IMR-90 (cell line): ENCODE measurements around the gene NT5M. TPM values are rescaled to one million over a fixed set of nuclear protein-coding genes. Genes with fewer than 3 reads are reported as not detected.

Source experiments
- ATAC-seq: fragments of 200-7000 bp; cut with Tn5 transposase; 2 replicates; pipeline ENCODE4 v1.9.1; 2020; ENCODE audit warnings: low read depth, mild to moderate bottlenecking, moderate library complexity
- BruUV-seq: library from RNA; stranded (reverse); fragments of 400-500 nt; replicated peaks from 2 replicates; lab custom pipeline; 2021; lab: Mats Ljungman, UMichigan
- CTCF ChIA-PET: fragments of 300-600 bp; formaldehyde crosslinking; extraction: SDS; loops from one replicate; lab custom pipeline; 2021; ENCODE audit warnings: antibody characterized with exemption; lab: Yijun Ruan, JAX
- POLR2A ChIA-PET: fragments of 300-600 bp; sonication (Branson Sonifier 250); formaldehyde crosslinking; loops from one replicate; lab custom pipeline; 2022; ENCODE audit warnings: antibody characterized with exemption; ENCODE audit not compliant: unreplicated experiment; lab: Charles Lee
- DNase-seq: peaks from one replicate; pipeline ENCODE4 v3.0.0; 2013
- H2AFZ ChIP-seq: replicated peaks from 2 replicates; pipeline ENCODE3; 2013; ENCODE audit warnings: low read length, mild to moderate bottlenecking; ENCODE audit not compliant: poor library complexity
- H2AK5ac ChIP-seq: 2 replicates; pipeline ENCODE4 v1.6.1; 2013; ENCODE audit warnings: low read depth, low read length, inconsistent platforms
- H2AK9ac ChIP-seq: replicated peaks from 2 replicates; pipeline ENCODE3; 2013; ENCODE audit warnings: mild to moderate bottlenecking, low read depth, low read length, moderate library complexity; ENCODE audit not compliant: poor library complexity
- H2BK120ac ChIP-seq: 2 replicates; pipeline ENCODE4 v1.6.1; 2013; ENCODE audit warnings: low read depth, low read length, inconsistent platforms
- H2BK15ac ChIP-seq: 3 replicates; pipeline ENCODE4 v1.6.1; 2013; ENCODE audit warnings: low read depth, low read length, inconsistent platforms
- H2BK20ac ChIP-seq: 2 replicates; pipeline ENCODE4 v1.6.1; 2013; ENCODE audit warnings: low read depth, mild to moderate bottlenecking, inconsistent platforms, low read length, moderate library complexity
- H2BK5ac ChIP-seq: 2 replicates; pipeline ENCODE4 v1.6.1; 2013; ENCODE audit warnings: mild to moderate bottlenecking, low read depth, low read length, inconsistent platforms; ENCODE audit not compliant: poor library complexity, severe bottlenecking
- H3K14ac ChIP-seq: replicated peaks from 2 replicates; pipeline ENCODE4 v1.6.1; 2013; ENCODE audit warnings: low read depth, low read length, inconsistent platforms
- H3K18ac ChIP-seq: 2 replicates; pipeline ENCODE4 v1.6.1; 2013; ENCODE audit warnings: low read depth, low read length, control low read depth
- H3K23ac ChIP-seq: 2 replicates; pipeline ENCODE4 v1.6.1; 2013; ENCODE audit warnings: low read depth, low read length, inconsistent platforms
- H3K27ac ChIP-seq: 2 replicates; pipeline ENCODE4 v1.5.1; 2013; ENCODE audit warnings: mild to moderate bottlenecking, control low read depth, low read length; ENCODE audit not compliant: insufficient read depth
- H3K27me3 ChIP-seq: 2 replicates; pipeline ENCODE4 v1.6.1; 2013; ENCODE audit warnings: low read length; ENCODE audit not compliant: control insufficient read depth, insufficient read depth
- H3K36me3 ChIP-seq: 2 replicates; pipeline ENCODE4 v1.6.1; 2013; ENCODE audit warnings: low read length, mixed read lengths; ENCODE audit not compliant: control insufficient read depth, insufficient read depth
- H3K4ac ChIP-seq: 2 replicates; pipeline ENCODE4 v1.6.1; 2013; ENCODE audit warnings: low read depth, low read length, inconsistent platforms
- H3K4me1 ChIP-seq: 2 replicates; pipeline ENCODE4 v1.6.1; 2013; ENCODE audit warnings: low read length, mixed read lengths; ENCODE audit not compliant: control insufficient read depth, insufficient read depth
- H3K4me2 ChIP-seq: 2 replicates; pipeline ENCODE4 v1.6.1; 2013; ENCODE audit warnings: low read depth, mild to moderate bottlenecking, control low read depth, low read length, moderate library complexity
- H3K4me3 ChIP-seq: 2 replicates; pipeline ENCODE4 v1.5.1; 2013; ENCODE audit warnings: low read depth, mild to moderate bottlenecking, control low read depth, low read length, moderate library complexity; ENCODE audit not compliant: insufficient read depth
- H3K56ac ChIP-seq: 2 replicates; pipeline ENCODE4 v1.6.1; 2013; ENCODE audit warnings: low read length, inconsistent platforms; ENCODE audit not compliant: insufficient read depth; ENCODE audit errors: extremely low read depth
- H3K79me1 ChIP-seq, 2 experiments: 2 replicates each; pipeline ENCODE4 v1.6.1; 2013; ENCODE audit warnings: low read length in 2 of 2, inconsistent platforms in 1 of 2, low read depth in 1 of 2
- H3K9ac ChIP-seq: 2 replicates; pipeline ENCODE4 v1.6.1; 2013; ENCODE audit warnings: low read depth, low read length, control low read depth
- H3K9me1 ChIP-seq: 2 replicates; pipeline ENCODE4 v1.6.1; 2013; ENCODE audit warnings: low read length, inconsistent platforms; ENCODE audit not compliant: insufficient read depth
- H3K9me3 ChIP-seq: 2 replicates; pipeline ENCODE4 v1.6.1; 2013; ENCODE audit warnings: low read length; ENCODE audit not compliant: control insufficient read depth, insufficient read depth
- H4K20me1 ChIP-seq: 2 replicates; pipeline ENCODE4 v1.6.1; 2013; ENCODE audit warnings: low read length, inconsistent platforms; ENCODE audit not compliant: insufficient read depth
- H4K5ac ChIP-seq: 2 replicates; pipeline ENCODE4 v1.6.1; 2013; ENCODE audit warnings: mild to moderate bottlenecking, low read depth, low read length, control low read depth
- H4K8ac ChIP-seq, 2 experiments: 2 replicates each; pipeline ENCODE4 v1.6.1; 2013; ENCODE audit warnings: low read depth in 2 of 2, low read length in 2 of 2, control low read depth in 1 of 2, inconsistent platforms in 1 of 2
- H4K91ac ChIP-seq: 2 replicates; pipeline ENCODE4 v1.6.1; 2013; ENCODE audit warnings: low read depth, low read length, inconsistent platforms; ENCODE audit not compliant: insufficient read depth
- BHLHE40 ChIP-seq: fragments of 150-350 bp; IDR thresholded peaks from 2 replicates; pipeline ENCODE4 v1.6.1; 2016; ENCODE audit warnings: mild to moderate bottlenecking, low read depth, low read length
- CEBPB ChIP-seq: IDR thresholded peaks from 2 replicates; pipeline ENCODE4 v1.6.1; 2012; ENCODE audit warnings: low read depth, low read length, improper control_type of control experiment
- CHD1 ChIP-seq: IDR thresholded peaks from 2 replicates; pipeline ENCODE4 v1.6.1; 2012; ENCODE audit warnings: low read depth, low read length, improper control_type of control experiment
- FOS ChIP-seq: fragments of 150-350 bp; IDR thresholded peaks from 2 replicates; pipeline ENCODE4 v1.6.1; 2016; ENCODE audit warnings: low read depth, low read length
- MAFK ChIP-seq: IDR thresholded peaks from 2 replicates; pipeline ENCODE4 v1.6.1; 2012; ENCODE audit warnings: low read depth, low read length, improper control_type of control experiment
- MAZ ChIP-seq: IDR thresholded peaks from 2 replicates; pipeline ENCODE4 v1.6.1; 2012; ENCODE audit warnings: low read depth, mild to moderate bottlenecking, low read length, improper control_type of control experiment, moderate library complexity, borderline replicate concordance
- MXI1 ChIP-seq: IDR thresholded peaks from 2 replicates; pipeline ENCODE4 v1.6.1; 2012; ENCODE audit warnings: low read depth, mild to moderate bottlenecking, low read length, moderate library complexity, borderline replicate concordance
- NFE2L2 ChIP-seq: fragments of 150-350 bp; IDR thresholded peaks from 2 replicates; pipeline ENCODE4 v1.6.1; 2016; ENCODE audit warnings: low read depth, mild to moderate bottlenecking, low read length
- POLR2A ChIP-seq: IDR thresholded peaks from 2 replicates; pipeline ENCODE4 v1.6.1; 2012; ENCODE audit warnings: mild to moderate bottlenecking, low read depth, low read length
- RAD21 ChIP-seq: IDR thresholded peaks from 2 replicates; pipeline ENCODE4 v1.6.1; 2012; ENCODE audit warnings: low read length, improper control_type of control experiment
- RCOR1 ChIP-seq: IDR thresholded peaks from 2 replicates; pipeline ENCODE4 v1.6.1; 2012; ENCODE audit warnings: mild to moderate bottlenecking, low read length, improper control_type of control experiment; ENCODE audit not compliant: insufficient replicate concordance
- RFX5 ChIP-seq: IDR thresholded peaks from 2 replicates; pipeline ENCODE4 v1.8.0; 2012; ENCODE audit warnings: low read depth, mild to moderate bottlenecking, low read length, moderate library complexity
- SMC3 ChIP-seq: fragments of 150-350 bp; IDR thresholded peaks from 2 replicates; pipeline ENCODE4 v1.6.1; 2016; ENCODE audit warnings: low read depth, mild to moderate bottlenecking, antibody characterized with exemption, low read length, moderate library complexity
- WGBS, 2 experiments: methylation state at CpG; one replicate each; pipeline versions ENCODE4 v1.1.5 to v1.1.7; 2013; ENCODE audit warnings: missing lambda C conversion rate in 2 of 2; ENCODE audit not compliant: insufficient read length in 1 of 2; ENCODE audit errors: extremely low coverage in 2 of 2; 5-methylcytosine and 5-hydroxymethylcytosine counted together
- dilution Hi-C: fragments of 300-500 bp; cut with HindIII; formaldehyde crosslinking; loops from one replicate; pipeline ENCODE4 v1.14.3; 2018; ENCODE audit warnings: low sequenced_read_pairs; ENCODE audit not compliant: unreplicated experiment
- in situ Hi-C: fragments of 300-500 bp; cut with MboI; formaldehyde crosslinking; loops from 3 replicates; pipeline ENCODE4 v1.14.3; 2019; ENCODE audit warnings: low sequenced_read_pairs, inconsistent platforms, mixed read lengths
- intact Hi-C: fragments of 100-400 bp; cut with micrococcal nuclease; formaldehyde crosslinking; loops from 2 replicates; pipeline ENCODE4 v1.10.0; 2022
- polyA plus RNA-seq, 3 experiments: library from polyadenylated mRNA; depleted of rRNA; stranded (reverse); fragments of >200 nt; gene quantifications; 2 replicates each; pipeline ENCODE4 v1.2.3, GENCODE V29; 2012; ENCODE audit warnings: low replicate concordance in 1 of 3
- total RNA-seq: library from RNA; depleted of rRNA; stranded (reverse); fragments of >200 nt; gene quantifications from 2 replicates; pipeline ENCODE4 v1.2.3, GENCODE V29; 2012
- TF ChIP-seq, protein P1 (sequence below): fragments of 150-350 bp; IDR thresholded peaks from 2 replicates; pipeline ENCODE4 v1.6.1; 2016; ENCODE audit warnings: low read depth, mild to moderate bottlenecking, low read length, moderate library complexity, borderline replicate concordance
- TF ChIP-seq, protein P2 (sequence below): fragments of 150-350 bp; IDR thresholded peaks from 2 replicates; pipeline ENCODE4 v1.6.1; 2017; ENCODE audit warnings: mild to moderate bottlenecking, antibody characterized with exemption, low read length, low read depth
- TF ChIP-seq, protein P3 (sequence below): conservative IDR thresholded peaks from 2 replicates; pipeline ENCODE4 v1.5.1; 2012; ENCODE audit warnings: mild to moderate bottlenecking, low read depth, low read length, improper control_type of control experiment

The NT5M gene
- total and polyA plus RNA-seq, 2 of the 4 experiments (the other 2 are of a cell fraction): 0.18 to 0.32 TPM

DNA sequence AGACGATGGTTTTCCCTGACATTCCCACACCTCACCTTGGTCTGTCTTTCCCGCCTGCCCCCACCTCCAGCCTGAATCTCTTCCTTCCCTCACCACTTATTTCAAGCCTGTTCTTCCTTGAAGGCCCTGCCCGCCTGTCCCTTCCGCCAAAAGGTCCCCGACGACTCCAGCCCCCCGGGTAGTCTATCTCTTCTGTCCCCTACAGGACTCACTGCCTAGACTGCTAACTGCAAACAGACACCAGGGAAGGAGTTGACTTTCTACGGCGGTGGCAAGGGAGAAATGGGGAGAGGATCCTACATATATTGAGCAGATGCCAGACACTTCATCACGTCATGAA is 53.7 kb downstream of the NT5M start:
- intact Hi-C loops (loop anchor here (1.0 to 10.0 kb wide), 7 partner anchors 120 to 678 kb away; partner anchors contain the start of genes ATPAF2, GID4 and RASD1), dilution Hi-C loops (no loop called here), in situ Hi-C loops (loop anchor here (5.0 to 25.0 kb wide), 4 partner anchors 140 to 530 kb away; partner anchors contain the start of gene RASD1)
- no peak overlapping the region for H2BK15ac ChIP-seq
- H3K9me1 ChIP-seq: no peaks in the 10 kb centered on the region
- H3K23ac ChIP-seq: no peak overlapping the region
- H3K4ac ChIP-seq: no peak overlapping the region
- no peak overlapping the region for H4K5ac ChIP-seq
- H4K20me1 ChIP-seq: no peaks in the 10 kb centered on the region; the same call in 1 of the 2 replicates
- H3K79me1 ChIP-seq: no peaks in the 10 kb centered on the region
- no peaks in the 10 kb centered on the region; the same call in 1 of the 2 replicates for H3K27me3 ChIP-seq
- no peak overlapping the region for H2BK120ac ChIP-seq
- H4K8ac ChIP-seq: no peak overlapping the region
- H2AK9ac ChIP-seq: peak overlapping the region; percentile 82
- ATAC-seq (no peak), DNase-seq (no peak)
- H3K36me3 ChIP-seq: no peaks in the 10 kb centered on the region
- H2AK5ac ChIP-seq: no peak overlapping the region
- ChIA-PET POLR2A (no interaction called here), CTCF (interaction anchor here (0.6 to 2.2 kb wide), 6 partner anchors 140 to 508 kb away, joined by 3 to 16 read pairs (median 4); no protein-coding TSS in a partner anchor)
- H3K27ac ChIP-seq: no peak overlapping the region
- H3K9ac ChIP-seq: no peak overlapping the region
- H3K14ac ChIP-seq: no peak overlapping the region
- no peak overlapping the region for H2BK20ac ChIP-seq
- H3K18ac ChIP-seq: no peak overlapping the region
- no CpG with 5 or more reads among the region's 10 CpGs for WGBS, 2 experiments
- 0 out of 2 replicates have a peak, but pooled peaks cover 4% of the 10 kb centered on the region for H3K9me3 ChIP-seq
- BruUV-seq: no TSS peak
- no peak overlapping the region for H2BK5ac ChIP-seq
- H3K4me2 ChIP-seq: no peak overlapping the region
- TF ChIP-seq RFX5: no peak
- no peak for TF ChIP-seq CHD1
- TF ChIP-seq, protein P1, sequence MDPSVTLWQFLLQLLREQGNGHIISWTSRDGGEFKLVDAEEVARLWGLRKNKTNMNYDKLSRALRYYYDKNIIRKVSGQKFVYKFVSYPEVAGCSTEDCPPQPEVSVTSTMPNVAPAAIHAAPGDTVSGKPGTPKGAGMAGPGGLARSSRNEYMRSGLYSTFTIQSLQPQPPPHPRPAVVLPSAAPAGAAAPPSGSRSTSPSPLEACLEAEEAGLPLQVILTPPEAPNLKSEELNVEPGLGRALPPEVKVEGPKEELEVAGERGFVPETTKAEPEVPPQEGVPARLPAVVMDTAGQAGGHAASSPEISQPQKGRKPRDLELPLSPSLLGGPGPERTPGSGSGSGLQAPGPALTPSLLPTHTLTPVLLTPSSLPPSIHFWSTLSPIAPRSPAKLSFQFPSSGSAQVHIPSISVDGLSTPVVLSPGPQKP: no peak
- TF ChIP-seq RCOR1: no peak
- TF ChIP-seq RAD21: no peak
- no peak for TF ChIP-seq POLR2A
- TF ChIP-seq, protein P2, sequence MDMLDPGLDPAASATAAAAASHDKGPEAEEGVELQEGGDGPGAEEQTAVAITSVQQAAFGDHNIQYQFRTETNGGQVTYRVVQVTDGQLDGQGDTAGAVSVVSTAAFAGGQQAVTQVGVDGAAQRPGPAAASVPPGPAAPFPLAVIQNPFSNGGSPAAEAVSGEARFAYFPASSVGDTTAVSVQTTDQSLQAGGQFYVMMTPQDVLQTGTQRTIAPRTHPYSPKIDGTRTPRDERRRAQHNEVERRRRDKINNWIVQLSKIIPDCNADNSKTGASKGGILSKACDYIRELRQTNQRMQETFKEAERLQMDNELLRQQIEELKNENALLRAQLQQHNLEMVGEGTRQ: no peak
- no peak for TF ChIP-seq MAFK
- TF ChIP-seq BHLHE40: no peak
- no peak for TF ChIP-seq CEBPB
- TF ChIP-seq, protein P3, sequence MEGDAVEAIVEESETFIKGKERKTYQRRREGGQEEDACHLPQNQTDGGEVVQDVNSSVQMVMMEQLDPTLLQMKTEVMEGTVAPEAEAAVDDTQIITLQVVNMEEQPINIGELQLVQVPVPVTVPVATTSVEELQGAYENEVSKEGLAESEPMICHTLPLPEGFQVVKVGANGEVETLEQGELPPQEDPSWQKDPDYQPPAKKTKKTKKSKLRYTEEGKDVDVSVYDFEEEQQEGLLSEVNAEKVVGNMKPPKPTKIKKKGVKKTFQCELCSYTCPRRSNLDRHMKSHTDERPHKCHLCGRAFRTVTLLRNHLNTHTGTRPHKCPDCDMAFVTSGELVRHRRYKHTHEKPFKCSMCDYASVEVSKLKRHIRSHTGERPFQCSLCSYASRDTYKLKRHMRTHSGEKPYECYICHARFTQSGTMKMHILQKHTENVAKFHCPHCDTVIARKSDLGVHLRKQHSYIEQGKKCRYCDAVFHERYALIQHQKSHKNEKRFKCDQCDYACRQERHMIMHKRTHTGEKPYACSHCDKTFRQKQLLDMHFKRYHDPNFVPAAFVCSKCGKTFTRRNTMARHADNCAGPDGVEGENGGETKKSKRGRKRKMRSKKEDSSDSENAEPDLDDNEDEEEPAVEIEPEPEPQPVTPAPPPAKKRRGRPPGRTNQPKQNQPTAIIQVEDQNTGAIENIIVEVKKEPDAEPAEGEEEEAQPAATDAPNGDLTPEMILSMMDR: no peak
- no peak for TF ChIP-seq SMC3
- no peak for TF ChIP-seq MAZ
- no peak for TF ChIP-seq MXI1
- no peak for TF ChIP-seq NFE2L2
- TF ChIP-seq FOS: no peak
- H2AFZ ChIP-seq: no peak overlapping the region
- no peak overlapping the region for H3K4me3 ChIP-seq
- no peak overlapping the region for H3K56ac ChIP-seq
- peaks cover 2% of the 10 kb centered on the region; the same call in 1 of the 2 replicates for H3K4me1 ChIP-seq
- H4K91ac ChIP-seq: no peak overlapping the region
